ENCODE results near the gene CD200.

DNA sequence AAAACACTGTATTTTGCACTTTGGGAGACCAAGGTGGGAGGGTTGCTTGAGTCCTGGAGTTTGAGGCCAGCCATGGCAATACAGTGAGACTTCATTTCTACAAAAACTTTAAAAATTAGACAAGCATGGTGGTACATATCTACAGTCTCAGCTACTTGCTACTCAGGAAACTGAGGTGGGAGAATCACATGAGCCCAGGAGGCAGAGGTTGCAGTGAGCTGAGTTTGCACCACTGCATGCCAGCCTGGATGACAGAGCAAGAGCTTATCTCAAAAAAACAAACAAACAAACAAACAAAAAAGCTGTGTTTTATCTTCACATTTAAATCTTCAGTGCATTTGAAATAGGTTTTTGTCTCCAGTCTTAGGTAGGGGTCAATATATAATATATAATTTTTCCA lies 34.2 kb upstream of the CD200 start:
- TF ChIP-seq EZH2 (IDR thresholded peaks at IDR 0.05; ENCODE audit: insufficient read depth, poor library complexity, severe bottlenecking) (no peak), EZH2phosphoT487 (IDR thresholded peaks at IDR 0.05; ENCODE audit: insufficient read depth, low read depth) (no peak)

All from GM23248 (cell line).